Stomach (tissue), 9 donors: Measurements from ENCODE around the gene PRDM5. TPM values are rescaled to one million over a fixed set of nuclear protein-coding genes. Genes with fewer than 3 reads are reported as not detected.

Source experiments
- DNase-seq, 2 donors: peaks; one replicate each; pipeline versions ENCODE4 v3.0.0 to v3.0.0-alpha.2; 2013 to 2019
- H3K27ac ChIP-seq, 5 donors: fragments of 200-600 bp in 4 of 5; sonication (generic) in 4 of 5; one replicate each; pipeline ENCODE4 v1.5.1; 2013 to 2019; ENCODE audit warnings: mild to moderate bottlenecking in 1 of 5, moderate library complexity in 1 of 5
- H3K27me3 ChIP-seq, 3 donors: fragments of 200-600 bp; sonication (generic); one replicate each; pipeline ENCODE4 v1.5.1; 2017 to 2019; ENCODE audit warnings: mixed run types in 1 of 3
- H3K36me3 ChIP-seq, 4 donors: fragments of 200-600 bp; sonication (generic); 1 replicate in 3 of 4; 2 replicates in 1 of 4; pipeline ENCODE4 v1.5.1; 2016 to 2019
- H3K4me1 ChIP-seq, 4 donors: fragments of 200-600 bp; sonication (generic); one replicate each; pipeline ENCODE4 v1.5.1; 2016 to 2019
- H3K4me3 ChIP-seq, 4 donors: fragments of 200-600 bp; sonication (generic) in 3 of 4; one replicate each; pipeline ENCODE4 v1.5.1; 2016 to 2019; ENCODE audit warnings: mild to moderate bottlenecking in 1 of 4
- H3K9me3 ChIP-seq, 4 donors: fragments of 200-600 bp; sonication (generic); one replicate each; pipeline ENCODE4 v1.5.1; 2016 to 2019
- CTCF ChIP-seq, 7 experiments: fragments of 450-650 bp in 4 of 7; fragments of 200-600 bp in 3 of 7; sonication (generic) in 3 of 7; IDR thresholded peaks; one replicate each; pipeline ENCODE4 v1.5.1; 2016 to 2019; ENCODE audit warnings: antibody characterized with exemption in 7 of 7, control low read depth in 2 of 7, mild to moderate bottlenecking in 1 of 7
- EP300 ChIP-seq: sonication (generic); formaldehyde crosslinking; IDR thresholded peaks from one replicate; pipeline ENCODE4 v1.6.1; 2017; ENCODE audit warnings: antibody characterized with exemption
- POLR2A ChIP-seq, 4 donors: fragments of 450-650 bp; IDR thresholded peaks; one replicate each; pipeline ENCODE4 v1.6.1; 2016; ENCODE audit warnings: antibody characterized with exemption in 4 of 4, control low read depth in 2 of 4, mild to moderate bottlenecking in 1 of 4, moderate library complexity in 1 of 4
- POLR2AphosphoS5 ChIP-seq, 3 donors: sonication (generic); formaldehyde crosslinking; IDR thresholded peaks; one replicate each; pipeline ENCODE4 v1.6.1; 2016; ENCODE audit warnings: antibody characterized with exemption in 3 of 3
- WGBS, 5 donors: extraction: QIAGEN DNeasy Blood & Tissue Kit in 3 of 5; methylation state at CpG; one replicate each; pipeline versions ENCODE4 v1.1.5 to v1.1.7; 2013 to 2018; 5-methylcytosine and 5-hydroxymethylcytosine counted together
- intact Hi-C: fragments of 100-400 bp; cut with DNase I; formaldehyde crosslinking; loops from one replicate; pipeline ENCODE4 v1.15.1; 2023; ENCODE audit warnings: low total_unique reads
- polyA plus RNA-seq, 3 donors: library from polyadenylated mRNA; stranded (reverse); fragments of 200-250 nt; gene quantifications; one replicate each; pipeline ENCODE4 v1.2.3, GENCODE V29; 2013
- total RNA-seq, 5 donors: library from RNA; depleted of rRNA; stranded (reverse); fragments of >200 nt; gene quantifications; one replicate each; pipeline versions ENCODE4 v1.1.0 to v1.2.3, GENCODE V29; 2014 to 2016
- donor health status: healthy with polysubstance abuse.
- donor health status: Bipolar disorder and iron deficiency.
- donor health status: healthy.

The PRDM5 gene
- total and polyA plus RNA-seq, 8 donors = 1.5 to 64.7 (median 10.7) TPM

GRCh38 chr4:120703908-120704307, 218.6 kb downstream of the PRDM5 start:
- peaks cover 0 to 5% (median 0%) of the 10 kb centered on the region in 4 donors for H3K36me3 ChIP-seq
- H3K9me3 ChIP-seq = no peaks in the 10 kb centered on the region
- no peak overlapping the region for H3K27ac ChIP-seq
- no peak overlapping the region for H3K4me3 ChIP-seq
- TF ChIP-seq EP300 (no peak), CTCF (IDR thresholded peaks at IDR 0.05) (no peak), POLR2A (IDR thresholded peaks at IDR 0.05) (no peak), POLR2AphosphoS5 (IDR thresholded peaks at IDR 0.05) (no peak)
- DNase-seq = no peak
- intact Hi-C loops = no loop called here
- WGBS, 5 donors = 61 to 82% (median 79%) methylated on average over 1 of the region's 1 CpG
- no peaks in the 10 kb centered on the region for H3K4me1 ChIP-seq
- no peaks in the 10 kb centered on the region for H3K27me3 ChIP-seq

- intact Hi-C loops = no loop called here
- Histone ChIP-seq H3K36me3 (peaks cover 0 to 5% (median 0%) of the 10 kb centered on the region in 4 donors), H3K4me3 (no peak overlapping the region), H3K9me3 (no peaks in the 10 kb centered on the region), H3K27ac (no peak overlapping the region), H3K27me3 (no peaks in the 10 kb centered on the region), H3K4me1 (peaks cover 0 to 12% (median 4%) of the 10 kb centered on the region in 4 donors)
- WGBS, 5 donors = 53 to 79% (median 56%) methylated on average over 1 of the region's 1 CpG
- TF ChIP-seq EP300 (no peak), POLR2A (IDR thresholded peaks at IDR 0.05) (no peak), POLR2AphosphoS5 (IDR thresholded peaks at IDR 0.05) (no peak)
- no peak for DNase-seq
Observed at GRCh38 chr4:120699354-120699753, 223.2 kb downstream of the PRDM5 start.

GRCh38 chr4:120694973-120695372, 227.6 kb downstream of the PRDM5 start:
- Histone ChIP-seq H3K27me3 (no peaks in the 10 kb centered on the region), H3K27ac (no peak overlapping the region), H3K4me1 (peaks cover 0 to 14% (median 6%) of the 10 kb centered on the region in 4 donors), H3K4me3 (no peak overlapping the region), H3K9me3 (no peaks in the 10 kb centered on the region), H3K36me3 (no peaks in the 10 kb centered on the region)
- TF ChIP-seq POLR2AphosphoS5 (IDR thresholded peaks at IDR 0.05) (peak in 1 of 3 donors; percentile 59), CTCF (IDR thresholded peaks at IDR 0.05) (no peak), POLR2A (IDR thresholded peaks at IDR 0.05) (no peak)
- intact Hi-C loops = no loop called here
- WGBS, 5 donors = 17 to 30% (median 21%) methylated on average over 2 of the region's 2 CpGs
- DNase-seq = peak in 1 of 2 donors; percentile 65

GRCh38 chr4:120693816-120694215, 228.7 kb downstream of the PRDM5 start:
- Histone ChIP-seq H3K9me3 (no peaks in the 10 kb centered on the region), H3K27me3 (no peaks in the 10 kb centered on the region), H3K27ac (no peak overlapping the region), H3K36me3 (no peaks in the 10 kb centered on the region), H3K4me1 (peaks cover 0 to 14% (median 6%) of the 10 kb centered on the region in 4 donors), H3K4me3 (no peak overlapping the region)
- DNase-seq = no peak
- TF ChIP-seq EP300 = no peak
- no peak for TF ChIP-seq POLR2AphosphoS5 (IDR thresholded peaks at IDR 0.05)
- TF ChIP-seq CTCF (IDR thresholded peaks at IDR 0.05) = no peak
- TF ChIP-seq POLR2A (IDR thresholded peaks at IDR 0.05) = no peak
- intact Hi-C loops = no loop called here

- intact Hi-C loops = no loop called here
- no peak overlapping the region for H3K4me3 ChIP-seq
- H3K9me3 ChIP-seq = no peaks in the 10 kb centered on the region
- TF ChIP-seq POLR2A (IDR thresholded peaks at IDR 0.05) (no peak), POLR2AphosphoS5 (IDR thresholded peaks at IDR 0.05) (no peak), EP300 (no peak), CTCF (IDR thresholded peaks at IDR 0.05) (no peak)
- no peak overlapping the region for H3K27ac ChIP-seq
- 18 to 41% (median 33%) methylated on average over 2 of the region's 2 CpGs for WGBS, 5 donors
- no peaks in the 10 kb centered on the region for H3K27me3 ChIP-seq
- H3K36me3 ChIP-seq = no peaks in the 10 kb centered on the region
- peaks cover 0 to 14% (median 6%) of the 10 kb centered on the region in 4 donors for H3K4me1 ChIP-seq
- peak in 1 of 2 donors; percentile 74 for DNase-seq
Observed at GRCh38 chr4:120692964-120693363, 229.6 kb downstream of the PRDM5 start.
